Measurements from ENCODE around the gene GBE1.

Gene GBE1

GRCh38 chr3:81459733-81460132 lies 301.7 kb downstream of the GBE1 start:
- no peak for TF ChIP-seq SPI1 (IDR thresholded peaks at IDR 0.05; ENCODE audit: low read depth, low read length)
- no peak for TF ChIP-seq POLR2AphosphoS5 (IDR thresholded peaks at IDR 0.05; ENCODE audit: low read depth, low read length)
- no peak for TF ChIP-seq POLR2A (IDR thresholded peaks at IDR 0.05; ENCODE audit: low read depth, low read length)
- DNase-seq (ENCODE audit: insufficient read length, low spot score) (no peak), FAIRE-seq (no peak)

- TF ChIP-seq TAF1 (IDR thresholded peaks at IDR 0.05; ENCODE audit: low read depth, low read length) (no peak), SPI1 (IDR thresholded peaks at IDR 0.05; ENCODE audit: low read depth, low read length) (no peak), PAX5 (IDR thresholded peaks at IDR 0.05; ENCODE audit: insufficient read depth, low read length, severe bottlenecking) (no peak), POU2F2 (IDR thresholded peaks at IDR 0.05; ENCODE audit: low read depth, low read length) (no peak), POLR2A (IDR thresholded peaks at IDR 0.05; ENCODE audit: low read depth, low read length) (no peak), POLR2AphosphoS5 (IDR thresholded peaks at IDR 0.05; ENCODE audit: low read depth, low read length) (no peak)
- no peak for FAIRE-seq
Measured at GRCh38 chr3:81452418-81452817, 309.0 kb downstream of the GBE1 start.

GRCh38 chr3:81451611-81452010 lies 309.8 kb downstream of the GBE1 start:
- TF ChIP-seq PAX5 (IDR thresholded peaks at IDR 0.05; ENCODE audit: insufficient read depth, low read length, severe bottlenecking) (no peak), SPI1 (IDR thresholded peaks at IDR 0.05; ENCODE audit: low read depth, low read length) (no peak), POU2F2 (IDR thresholded peaks at IDR 0.05; ENCODE audit: low read depth, low read length) (no peak), POLR2AphosphoS5 (IDR thresholded peaks at IDR 0.05; ENCODE audit: low read depth, low read length) (no peak), TAF1 (IDR thresholded peaks at IDR 0.05; ENCODE audit: low read depth, low read length) (no peak), POLR2A (IDR thresholded peaks at IDR 0.05; ENCODE audit: low read depth, low read length) (no peak)
- DNase-seq (ENCODE audit: insufficient read length, low spot score) = no peak
- no peak for FAIRE-seq

More at GRCh38 chr3:81452418-81452817, 309.0 kb downstream of the GBE1 start:
- no peak for DNase-seq (ENCODE audit: insufficient read length, low spot score)

GRCh38 chr3:81451140-81451539 lies 310.3 kb downstream of the GBE1 start:
- FAIRE-seq = no peak
- TF ChIP-seq POU2F2 (IDR thresholded peaks at IDR 0.05; ENCODE audit: low read depth, low read length) = no peak

DNA sequence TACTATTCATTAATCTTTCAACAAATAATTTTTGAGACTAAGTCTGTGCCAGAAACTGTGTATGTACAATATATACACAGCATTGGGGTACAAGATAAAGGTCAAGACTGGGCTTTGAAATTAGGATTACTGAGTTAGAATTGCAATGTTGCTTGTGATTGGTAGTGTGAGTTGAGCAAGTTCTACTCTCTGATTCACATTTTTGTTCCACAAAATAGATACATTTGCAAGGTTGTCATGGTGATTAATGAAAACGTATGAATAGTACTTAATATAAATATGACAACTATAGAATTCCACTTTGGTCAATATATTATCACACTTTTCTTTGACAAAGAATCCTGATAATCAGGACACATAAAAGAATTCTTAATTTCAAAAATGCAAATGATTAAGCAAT lies 314.6 kb downstream of the GBE1 start:
- DNase-seq (ENCODE audit: insufficient read length, low spot score) = no peak
- no peak for FAIRE-seq
- TF ChIP-seq PAX5 (IDR thresholded peaks at IDR 0.05; ENCODE audit: insufficient read depth, low read length, severe bottlenecking) (no peak), POU2F2 (IDR thresholded peaks at IDR 0.05; ENCODE audit: low read depth, low read length) (no peak), TAF1 (IDR thresholded peaks at IDR 0.05; ENCODE audit: low read depth, low read length) (no peak), SPI1 (IDR thresholded peaks at IDR 0.05; ENCODE audit: low read depth, low read length) (no peak), POLR2A (IDR thresholded peaks at IDR 0.05; ENCODE audit: low read depth, low read length) (no peak), POLR2AphosphoS5 (IDR thresholded peaks at IDR 0.05; ENCODE audit: low read depth, low read length) (no peak)

More at GRCh38 chr3:81451140-81451539, 310.3 kb downstream of the GBE1 start:
- DNase-seq (ENCODE audit: insufficient read length, low spot score) = no peak

DNA sequence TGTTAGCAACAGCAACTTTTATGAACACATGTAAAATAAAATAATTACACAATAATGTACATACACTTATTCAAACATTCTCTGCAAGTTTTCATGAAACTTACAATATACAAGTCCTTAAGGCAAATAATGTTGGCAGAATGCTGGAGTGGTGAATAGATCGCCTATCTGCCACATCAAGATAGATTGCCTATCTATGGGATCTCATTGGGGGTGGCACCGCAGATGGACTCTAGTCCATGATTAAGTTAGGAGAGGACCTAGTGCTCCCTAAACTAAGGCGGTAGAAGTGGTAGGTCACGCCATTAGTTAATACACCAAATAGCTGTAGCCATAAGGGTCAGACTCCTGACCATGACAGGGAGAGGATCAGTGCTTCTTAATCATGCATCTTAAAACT lies 315.7 kb downstream of the GBE1 start:
- TF ChIP-seq SPI1 (IDR thresholded peaks at IDR 0.05; ENCODE audit: low read depth, low read length) (no peak), POLR2A (IDR thresholded peaks at IDR 0.05; ENCODE audit: low read depth, low read length) (no peak), POLR2AphosphoS5 (IDR thresholded peaks at IDR 0.05; ENCODE audit: low read depth, low read length) (no peak), TAF1 (IDR thresholded peaks at IDR 0.05; ENCODE audit: low read depth, low read length) (no peak), PAX5 (IDR thresholded peaks at IDR 0.05; ENCODE audit: insufficient read depth, low read length, severe bottlenecking) (no peak), POU2F2 (IDR thresholded peaks at IDR 0.05; ENCODE audit: low read depth, low read length) (no peak)
- FAIRE-seq (no peak), DNase-seq (ENCODE audit: insufficient read length, low spot score) (no peak)

GRCh38 chr3:81444817-81445460 lies 316.5 kb downstream of the GBE1 start:
- FAIRE-seq (no peak), DNase-seq (ENCODE audit: insufficient read length, low spot score) (no peak)
- TF ChIP-seq POLR2A (IDR thresholded peaks at IDR 0.05; ENCODE audit: low read depth, low read length) (no peak), TAF1 (IDR thresholded peaks at IDR 0.05; ENCODE audit: low read depth, low read length) (no peak), SPI1 (IDR thresholded peaks at IDR 0.05; ENCODE audit: low read depth, low read length) (no peak), POU2F2 (IDR thresholded peaks at IDR 0.05; ENCODE audit: low read depth, low read length) (no peak)

DNA sequence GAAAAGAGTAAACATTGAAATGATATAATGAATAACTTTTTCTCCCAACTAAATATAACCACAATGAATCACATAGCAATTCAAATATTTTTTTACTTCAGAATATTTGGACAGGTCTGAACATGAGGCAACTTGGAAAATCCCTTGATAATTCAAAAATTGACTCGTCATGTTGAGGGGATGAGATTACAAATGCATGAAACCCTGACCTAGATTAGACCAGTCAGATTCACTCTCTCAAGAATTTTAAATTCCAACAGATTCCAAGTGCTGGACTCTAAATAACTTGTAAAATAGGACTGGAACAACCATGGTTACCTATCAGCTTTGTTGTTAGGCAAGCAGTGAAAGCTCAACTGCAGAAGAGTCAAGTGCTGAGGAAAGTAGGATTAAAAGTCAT lies 317.5 kb downstream of the GBE1 start:
- FAIRE-seq = no peak
- TF ChIP-seq TAF1 (IDR thresholded peaks at IDR 0.05; ENCODE audit: low read depth, low read length) (no peak), SPI1 (IDR thresholded peaks at IDR 0.05; ENCODE audit: low read depth, low read length) (no peak), POLR2AphosphoS5 (IDR thresholded peaks at IDR 0.05; ENCODE audit: low read depth, low read length) (no peak), PAX5 (IDR thresholded peaks at IDR 0.05; ENCODE audit: insufficient read depth, low read length, severe bottlenecking) (no peak), POU2F2 (IDR thresholded peaks at IDR 0.05; ENCODE audit: low read depth, low read length) (no peak), POLR2A (IDR thresholded peaks at IDR 0.05; ENCODE audit: low read depth, low read length) (no peak)
- DNase-seq (ENCODE audit: insufficient read length, low spot score) = no peak

GRCh38 chr3:81443457-81443782 lies 318.0 kb downstream of the GBE1 start:
- DNase-seq (ENCODE audit: insufficient read length, low spot score) (no peak), FAIRE-seq (no peak)
- no peak for TF ChIP-seq POLR2AphosphoS5 (IDR thresholded peaks at IDR 0.05; ENCODE audit: low read depth, low read length)
- TF ChIP-seq PAX5 (IDR thresholded peaks at IDR 0.05; ENCODE audit: insufficient read depth, low read length, severe bottlenecking) = no peak
- no peak for TF ChIP-seq TAF1 (IDR thresholded peaks at IDR 0.05; ENCODE audit: low read depth, low read length)
- no peak for TF ChIP-seq SPI1 (IDR thresholded peaks at IDR 0.05; ENCODE audit: low read depth, low read length)
- TF ChIP-seq POU2F2 (IDR thresholded peaks at IDR 0.05; ENCODE audit: low read depth, low read length) = no peak
- no peak for TF ChIP-seq POLR2A (IDR thresholded peaks at IDR 0.05; ENCODE audit: low read depth, low read length)

DNA sequence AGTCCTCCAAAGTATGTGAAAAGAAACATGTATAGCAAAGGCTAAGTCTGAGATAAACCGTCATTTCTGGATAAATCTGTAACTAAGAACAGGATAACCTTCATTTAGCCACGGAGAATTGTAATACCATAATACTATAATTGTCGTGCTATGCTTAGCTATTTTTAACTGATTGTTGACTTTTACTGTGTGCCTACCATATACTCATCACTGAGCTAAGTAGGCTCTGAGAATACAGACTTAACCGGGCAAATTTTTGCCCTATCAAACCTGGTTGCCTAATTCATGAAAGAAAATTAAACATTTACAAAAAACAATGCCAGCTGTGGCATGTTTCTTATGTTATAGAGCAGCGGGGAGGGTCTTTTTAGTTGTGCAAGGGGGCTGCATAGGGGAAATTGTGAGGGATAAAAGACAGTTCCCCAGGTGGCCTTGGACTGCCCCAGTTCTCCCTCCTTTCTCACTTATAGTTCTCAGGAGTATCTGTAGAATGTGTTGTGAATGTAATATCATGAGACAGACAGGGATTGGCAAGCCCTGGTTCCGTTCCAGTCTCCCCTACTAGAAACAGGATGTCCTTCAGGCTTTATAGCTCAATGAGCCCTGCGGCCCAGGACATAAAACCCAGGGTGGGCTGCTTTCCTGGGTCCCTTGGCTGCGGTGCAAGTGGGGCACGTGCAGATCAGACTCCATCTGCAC lies 318.5 kb downstream of the GBE1 start:
- TF ChIP-seq PAX5 (IDR thresholded peaks at IDR 0.05; ENCODE audit: insufficient read depth, low read length, severe bottlenecking) = no peak
- no peak for TF ChIP-seq SPI1 (IDR thresholded peaks at IDR 0.05; ENCODE audit: low read depth, low read length)
- no peak for TF ChIP-seq POLR2A (IDR thresholded peaks at IDR 0.05; ENCODE audit: low read depth, low read length)
- TF ChIP-seq TAF1 (IDR thresholded peaks at IDR 0.05; ENCODE audit: low read depth, low read length) = no peak
- TF ChIP-seq POU2F2 (IDR thresholded peaks at IDR 0.05; ENCODE audit: low read depth, low read length) = no peak
- TF ChIP-seq POLR2AphosphoS5 (IDR thresholded peaks at IDR 0.05; ENCODE audit: low read depth, low read length) = no peak
- DNase-seq (ENCODE audit: insufficient read length, low spot score) = no peak
- FAIRE-seq = no peak

Data from GM12891 (cell line).